GM12801 (cell line): ENCODE data around the gene USP35.

Source experiments
- TF ChIP-seq, protein P1 (sequence below): IDR thresholded peaks from one replicate; pipeline ENCODE4 v1.5.1; 2011; ENCODE audit warnings: control low read depth; ENCODE audit not compliant: insufficient read length; ENCODE audit errors: extremely low read depth

Gene USP35

DNA sequence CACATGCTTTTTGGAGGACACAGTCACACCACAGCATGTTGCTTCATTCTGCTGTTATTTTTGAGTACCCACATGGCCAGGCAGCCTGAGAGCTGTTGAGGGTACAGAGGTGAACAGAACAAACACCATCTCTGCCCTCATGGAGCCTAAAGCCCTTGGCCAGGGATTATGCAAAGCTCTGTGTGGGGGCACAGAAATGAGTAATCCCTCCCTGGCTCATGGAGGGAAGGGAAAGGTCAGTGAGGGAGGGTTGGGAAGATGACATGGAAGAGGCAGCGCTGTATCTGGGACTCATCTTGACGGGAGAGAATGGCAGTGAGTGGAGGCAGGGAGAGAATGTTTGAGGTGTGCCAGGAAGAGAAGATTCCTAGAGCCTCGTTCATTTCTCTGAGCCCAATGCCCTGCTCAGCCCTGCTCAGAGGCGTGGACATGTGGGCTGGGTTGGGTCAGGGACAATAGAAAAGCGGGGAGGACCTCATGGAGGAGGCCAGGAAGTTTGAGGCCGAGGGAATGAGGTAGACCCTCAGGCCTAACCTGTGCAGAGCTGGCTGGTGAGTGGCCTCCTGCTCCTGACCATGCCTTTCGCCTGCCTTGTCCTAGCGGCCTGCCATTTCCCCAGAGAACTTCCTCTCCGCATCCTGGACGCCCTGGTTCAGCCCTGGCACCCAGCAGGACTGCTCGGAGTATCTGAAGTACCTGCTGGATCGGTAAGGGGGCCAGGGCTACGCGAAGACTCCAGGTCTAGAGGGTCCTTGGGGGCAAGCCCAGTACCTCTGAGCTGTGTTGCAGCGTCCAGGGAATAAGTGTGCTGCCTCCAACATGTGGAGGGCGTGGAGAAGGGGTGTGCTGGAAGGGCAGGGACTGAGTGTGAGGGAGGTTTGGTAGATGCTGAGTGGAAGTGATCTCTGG, 19.8 kb downstream of the USP35 start:
- TF ChIP-seq, protein P1, sequence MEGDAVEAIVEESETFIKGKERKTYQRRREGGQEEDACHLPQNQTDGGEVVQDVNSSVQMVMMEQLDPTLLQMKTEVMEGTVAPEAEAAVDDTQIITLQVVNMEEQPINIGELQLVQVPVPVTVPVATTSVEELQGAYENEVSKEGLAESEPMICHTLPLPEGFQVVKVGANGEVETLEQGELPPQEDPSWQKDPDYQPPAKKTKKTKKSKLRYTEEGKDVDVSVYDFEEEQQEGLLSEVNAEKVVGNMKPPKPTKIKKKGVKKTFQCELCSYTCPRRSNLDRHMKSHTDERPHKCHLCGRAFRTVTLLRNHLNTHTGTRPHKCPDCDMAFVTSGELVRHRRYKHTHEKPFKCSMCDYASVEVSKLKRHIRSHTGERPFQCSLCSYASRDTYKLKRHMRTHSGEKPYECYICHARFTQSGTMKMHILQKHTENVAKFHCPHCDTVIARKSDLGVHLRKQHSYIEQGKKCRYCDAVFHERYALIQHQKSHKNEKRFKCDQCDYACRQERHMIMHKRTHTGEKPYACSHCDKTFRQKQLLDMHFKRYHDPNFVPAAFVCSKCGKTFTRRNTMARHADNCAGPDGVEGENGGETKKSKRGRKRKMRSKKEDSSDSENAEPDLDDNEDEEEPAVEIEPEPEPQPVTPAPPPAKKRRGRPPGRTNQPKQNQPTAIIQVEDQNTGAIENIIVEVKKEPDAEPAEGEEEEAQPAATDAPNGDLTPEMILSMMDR: no peak

DNA sequence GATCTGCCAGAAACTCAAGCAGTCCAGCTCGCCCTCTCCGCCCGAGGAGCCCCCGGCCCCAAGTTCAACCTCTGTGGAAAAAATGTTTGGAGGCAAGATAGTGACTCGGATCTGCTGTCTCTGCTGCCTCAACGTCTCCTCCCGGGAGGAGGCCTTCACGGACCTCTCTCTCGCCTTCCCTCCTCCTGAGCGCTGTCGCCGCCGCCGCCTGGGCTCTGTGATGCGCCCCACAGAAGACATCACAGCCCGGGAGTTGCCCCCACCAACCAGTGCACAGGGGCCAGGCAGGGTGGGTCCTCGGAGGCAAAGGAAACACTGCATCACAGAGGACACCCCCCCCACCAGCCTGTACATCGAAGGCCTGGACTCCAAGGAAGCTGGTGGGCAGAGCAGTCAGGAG, 20.8 kb downstream of the USP35 start:
- TF ChIP-seq, protein P1: no peak

DNA sequence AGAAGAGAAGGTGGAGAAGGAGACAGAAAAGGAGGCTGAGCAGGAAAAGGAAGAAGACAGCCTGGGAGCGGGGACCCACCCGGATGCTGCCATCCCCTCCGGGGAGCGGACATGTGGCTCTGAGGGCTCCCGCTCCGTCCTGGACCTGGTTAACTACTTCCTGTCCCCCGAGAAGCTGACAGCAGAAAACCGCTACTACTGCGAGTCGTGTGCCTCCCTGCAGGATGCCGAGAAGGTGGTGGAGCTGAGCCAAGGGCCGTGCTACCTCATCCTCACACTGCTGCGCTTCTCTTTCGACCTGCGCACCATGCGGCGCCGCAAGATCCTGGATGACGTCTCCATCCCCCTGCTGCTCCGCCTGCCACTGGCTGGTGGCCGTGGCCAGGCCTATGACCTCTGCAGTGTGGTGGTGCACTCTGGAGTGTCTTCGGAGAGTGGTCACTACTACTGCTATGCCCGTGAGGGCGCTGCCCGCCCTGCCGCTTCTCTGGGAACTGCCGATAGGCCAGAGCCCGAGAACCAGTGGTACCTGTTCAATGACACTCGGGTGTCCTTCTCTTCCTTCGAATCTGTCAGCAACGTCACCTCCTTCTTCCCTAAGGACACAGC, 21.4 kb downstream of the USP35 start:
- TF ChIP-seq, protein P1: no peak

DNA sequence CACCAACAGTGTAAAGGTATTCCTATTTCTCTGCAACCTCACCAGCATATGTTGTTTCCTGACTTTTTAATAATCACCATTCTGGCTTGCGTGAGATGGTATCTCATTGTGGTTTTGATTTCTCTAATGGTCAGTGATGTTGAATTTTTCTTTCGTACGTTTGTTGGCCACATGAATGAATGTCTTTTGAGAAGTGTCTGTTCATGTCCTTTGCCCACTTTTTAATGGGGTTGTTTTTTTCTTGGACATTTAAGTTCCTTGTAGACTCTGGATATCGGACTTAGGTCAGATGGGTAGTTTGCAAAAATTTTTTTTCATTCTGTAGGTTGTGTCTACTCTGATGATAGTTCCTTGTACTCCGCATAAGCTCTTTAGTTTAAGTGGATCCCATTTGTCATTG, 22.8 kb downstream of the USP35 start:
- TF ChIP-seq, protein P1: no peak

DNA sequence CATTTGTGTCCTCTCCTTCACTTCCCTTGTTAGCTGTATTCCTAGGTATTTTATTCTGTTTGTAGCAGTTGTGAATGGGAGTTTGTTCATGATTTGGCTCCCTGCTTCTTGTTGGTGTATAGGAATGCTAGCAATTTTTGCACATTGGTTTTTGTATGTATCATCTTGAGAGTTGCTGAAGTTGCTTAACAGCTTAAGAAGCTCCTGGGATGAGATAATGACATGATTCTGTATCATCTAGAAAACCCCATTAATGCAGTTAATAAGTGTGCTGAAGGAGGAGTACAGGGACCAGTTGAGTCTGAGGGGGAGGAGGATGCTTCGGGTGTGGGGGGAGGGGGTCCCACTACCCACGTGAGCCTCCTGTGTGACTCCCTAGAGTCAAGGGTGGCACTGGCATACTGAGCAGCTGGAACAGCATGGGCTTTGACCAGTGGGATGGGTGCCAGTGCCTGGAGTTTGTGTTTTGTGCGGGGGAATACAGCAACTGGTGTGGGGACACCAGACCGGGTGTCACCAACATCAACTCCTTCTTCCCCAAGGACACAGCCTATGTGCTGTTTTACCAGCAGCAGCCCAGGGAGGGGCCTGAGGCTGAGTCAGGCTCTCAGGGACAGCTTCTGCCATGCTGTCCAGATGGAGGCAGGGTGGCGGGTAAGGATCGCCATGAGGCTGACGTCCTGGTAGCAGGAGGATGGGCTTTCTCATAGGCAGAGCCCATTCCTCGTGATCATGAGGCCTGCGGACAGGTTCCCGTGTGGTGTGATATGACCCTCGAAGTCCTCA, 24.1 kb downstream of the USP35 start:
- TF ChIP-seq, protein P1: no peak

DNA sequence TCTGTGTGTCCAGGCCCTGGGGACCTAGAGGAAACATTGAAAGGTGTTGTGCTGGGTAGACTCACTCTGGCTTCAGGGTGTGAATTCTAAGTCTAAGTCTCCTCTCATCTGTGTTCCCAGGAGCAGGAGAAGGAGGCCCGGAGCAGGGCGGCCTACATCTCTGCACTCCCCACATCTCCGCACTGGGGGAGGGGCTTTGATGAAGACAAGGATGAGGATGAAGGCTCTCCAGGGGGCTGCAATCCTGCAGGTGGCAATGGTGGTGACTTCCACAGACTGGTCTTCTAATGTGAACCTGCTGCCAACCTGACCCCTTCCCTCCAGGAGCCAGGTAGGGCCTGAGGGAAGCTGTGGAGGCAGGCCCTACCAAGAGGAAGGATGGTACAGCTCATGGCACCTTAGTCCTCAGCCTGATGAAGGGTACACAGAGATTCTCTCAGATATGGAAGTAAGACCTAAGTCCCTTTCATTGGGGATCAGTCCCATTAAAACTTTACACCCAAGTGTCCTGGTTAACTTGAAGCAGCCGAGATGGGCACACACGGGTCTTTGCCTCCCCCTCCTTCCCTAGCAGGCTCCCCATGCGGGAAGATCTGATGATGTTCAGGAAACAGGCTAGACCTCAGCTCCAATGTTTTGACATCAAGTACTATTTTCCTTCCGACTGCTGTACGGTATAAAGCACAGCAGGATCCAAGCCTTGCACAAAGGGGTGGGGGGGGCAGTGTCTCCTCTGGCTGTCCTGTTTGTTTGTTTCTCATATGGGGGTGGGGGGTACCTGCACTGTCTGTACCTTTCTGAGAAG, 25.0 kb downstream of the USP35 start:
- TF ChIP-seq, protein P1: no peak
